Muscle of arm (tissue), 14 donors: ENCODE results near the gene GTF2H1. TPM values are rescaled to one million over a fixed set of nuclear protein-coding genes. Genes with fewer than 3 reads are reported as not detected.

Experiments
- DNase-seq: peaks from one replicate; pipeline ENCODE4 v3.0.0-alpha.2; 2013
- long read RNA-seq, 11 donors: transcript quantifications; one replicate each; lab custom pipeline, GENCODE V29; 2026
- polyA plus RNA-seq, 12 donors: library from polyadenylated mRNA; unstranded; fragments of 120-200 nt; gene quantifications; one replicate each; pipeline ENCODE4 v1.2.1, GENCODE V29; 2013; ENCODE audit not compliant: insufficient read length in 12 of 12

GTF2H1 gene
- polyA plus RNA-seq, result 10 to 100 TPM in 11 of 12 donors, not detected in 1; 29.2 to 57.3 (median 37.3) TPM
- long read RNA-seq, donor 1, partial matches to known transcripts, result 6 of 8 reads
- long read RNA-seq, donor 1, other reads (novel, unspliced or antisense), result 0 of 8 reads
- long read RNA-seq, donor 2, partial matches to known transcripts, result 0 of 6 reads
- long read RNA-seq, donor 2, other reads (novel, unspliced or antisense), result 0 of 6 reads
- long read RNA-seq, donor 3, partial matches to known transcripts, result 0 of 3 reads
- long read RNA-seq, donor 3, other reads (novel, unspliced or antisense), result 0 of 3 reads
- long read RNA-seq, donor 4, partial matches to known transcripts, result 0 of 2 reads
- long read RNA-seq, donor 4, other reads (novel, unspliced or antisense), result 0 of 2 reads
- long read RNA-seq, donor 5, result 0 reads
- long read RNA-seq, donor 6, partial matches to known transcripts, result 0 of 6 reads
- long read RNA-seq, donor 6, other reads (novel, unspliced or antisense), result 0 of 6 reads
- long read RNA-seq, donor 7, partial matches to known transcripts, result 0 of 1 reads
- long read RNA-seq, donor 7, other reads (novel, unspliced or antisense), result 0 of 1 reads
- long read RNA-seq, donor 8, partial matches to known transcripts, result 0 of 5 reads
- long read RNA-seq, donor 8, other reads (novel, unspliced or antisense), result 0 of 5 reads
- long read RNA-seq, donor 9, partial matches to known transcripts, result 0 of 2 reads
- long read RNA-seq, donor 9, other reads (novel, unspliced or antisense), result 0 of 2 reads
- long read RNA-seq, donor 10, transcript GTF2H1-201 (15 exons, 2,982 nt), result major isoform, 6 of 7 reads
- long read RNA-seq, donor 10, partial matches to known transcripts, result 0 of 7 reads
- long read RNA-seq, donor 10, other reads (novel, unspliced or antisense), result 0 of 7 reads
- long read RNA-seq, donor 11, transcript GTF2H1-201 (15 exons, 2,982 nt), result major isoform, 5 of 7 reads
- long read RNA-seq, donor 11, partial matches to known transcripts, result 0 of 7 reads
- long read RNA-seq, donor 11, other reads (novel, unspliced or antisense), result 0 of 7 reads

GRCh38 chr11:18321969-18322711, at the start of gene GTF2H1, which contains the start of gene HPS5:
TSS of gene GTF2H1 (plus strand) at chr11:18322567. CDS start at chr11:18333075, 10,508 bp downstream.
TSS of gene HPS5 (minus strand) at chr11:18322140. CDS start at chr11:18317858, 4,282 bp downstream.
- peak; percentile 99 for DNase-seq

- DNase-seq, result peak; percentile 11
Measured at GRCh38 chr11:18277565-18278271, 44.6 kb upstream of the GTF2H1 start.

- DNase-seq, result no peak
Measured at GRCh38 chr11:18280438-18281045, 41.8 kb upstream of the GTF2H1 start.

GRCh38 chr11:18282626-18283025, 39.7 kb upstream of the GTF2H1 start:
- DNase-seq, result no peak

- no peak for DNase-seq
Measured at GRCh38 chr11:18285841-18286240, 36.5 kb upstream of the GTF2H1 start.

- no peak for DNase-seq
Measured at GRCh38 chr11:18288911-18289310, 33.5 kb upstream of the GTF2H1 start.

GRCh38 chr11:18294862-18295261, 27.5 kb upstream of the GTF2H1 start:
- DNase-seq, result no peak

GRCh38 chr11:18295316-18295715, 27.1 kb upstream of the GTF2H1 start:
- no peak for DNase-seq

GRCh38 chr11:18299721-18300120, 22.6 kb upstream of the GTF2H1 start:
- DNase-seq, result no peak

- no peak for DNase-seq
Measured at GRCh38 chr11:18304745-18305144, 17.6 kb upstream of the GTF2H1 start.

GRCh38 chr11:18307461-18308139, 14.8 kb upstream of the GTF2H1 start:
- no peak for DNase-seq

GRCh38 chr11:18308242-18308641, 14.1 kb upstream of the GTF2H1 start:
- no peak for DNase-seq

GRCh38 chr11:18309691-18310090, 12.7 kb upstream of the GTF2H1 start:
- DNase-seq, result no peak

GRCh38 chr11:18310800-18311340, 11.5 kb upstream of the GTF2H1 start:
- DNase-seq, result no peak

- no peak for DNase-seq
Measured at GRCh38 chr11:18312012-18312411, 10.4 kb upstream of the GTF2H1 start.

GRCh38 chr11:18312663-18313420, 9.5 kb upstream of the GTF2H1 start:
- DNase-seq, result no peak

- no peak for DNase-seq
Measured at GRCh38 chr11:18313965-18314763, 8.2 kb upstream of the GTF2H1 start.
